K562 (cell line): Measurements from ENCODE around the gene SRSF1. TPM values are rescaled to one million over a fixed set of nuclear protein-coding genes. Genes with fewer than 3 reads are reported as not detected.

Source experiments
- TARDBP ChIP-seq: fragments of 450-650 bp; IDR thresholded peaks from 2 replicates; pipeline ENCODE4 v1.6.1; 2016
- polyA plus RNA-seq, 8 experiments: library from polyadenylated mRNA; depleted of rRNA in 4 of 8; stranded (reverse) in 5 of 8; unstranded in 3 of 8; fragments of >200 nt; fragmentation: Nextera tagmentation in 2 of 8; fragmentation: Illumina TruSeq in 1 of 8; extraction: Ambion mirVana in 2 of 8; extraction: Trizol in 1 of 8; gene quantifications; 2 replicates each; pipeline versions ENCODE4 v1.2.1 to v1.2.3, GENCODE V29; 2011 to 2014; ENCODE audit warnings: inconsistent platforms in 1 of 8, missing spikeins in 1 of 8
- total RNA-seq, 7 experiments: library from RNA; depleted of rRNA in 6 of 7; stranded (reverse); fragments of >200 nt in 6 of 7; fragmentation: Illumina TruSeq in 2 of 7; extraction: Trizol in 2 of 7; gene quantifications; 2 replicates each; pipeline versions ENCODE4 v1.2.1 to v1.2.3, GENCODE V29; 2011 to 2021; ENCODE audit warnings: low replicate concordance in 1 of 7
- TF ChIP-seq, protein P1 (sequence below), 2 experiments: fragments of 450-650 bp; IDR thresholded peaks; 2 replicates each; pipeline ENCODE4 v1.6.1; 2016; ENCODE audit warnings: mild to moderate bottlenecking in 2 of 2, borderline replicate concordance in 1 of 2, low read depth in 1 of 2, moderate library complexity in 1 of 2
- TF ChIP-seq, protein P2 (sequence below), 2 experiments: fragments of 450-650 bp in 1 of 2; sonication (generic) in 1 of 2; formaldehyde crosslinking in 1 of 2; IDR thresholded peaks; 2 replicates each; pipeline versions ENCODE4 v1.7.1 to v1.9.0; 2016 to 2022; ENCODE audit warnings: inconsistent platforms in 1 of 2, mild to moderate bottlenecking in 1 of 2, missing genetic modification reagents in 1 of 2

Gene SRSF1
- total and polyA plus RNA-seq, 9 of the 15 experiments (the other 6 are each of a cell fraction or from before 2014, with no cell fraction given), result 77.8 to 559 (median 442) TPM

DNA sequence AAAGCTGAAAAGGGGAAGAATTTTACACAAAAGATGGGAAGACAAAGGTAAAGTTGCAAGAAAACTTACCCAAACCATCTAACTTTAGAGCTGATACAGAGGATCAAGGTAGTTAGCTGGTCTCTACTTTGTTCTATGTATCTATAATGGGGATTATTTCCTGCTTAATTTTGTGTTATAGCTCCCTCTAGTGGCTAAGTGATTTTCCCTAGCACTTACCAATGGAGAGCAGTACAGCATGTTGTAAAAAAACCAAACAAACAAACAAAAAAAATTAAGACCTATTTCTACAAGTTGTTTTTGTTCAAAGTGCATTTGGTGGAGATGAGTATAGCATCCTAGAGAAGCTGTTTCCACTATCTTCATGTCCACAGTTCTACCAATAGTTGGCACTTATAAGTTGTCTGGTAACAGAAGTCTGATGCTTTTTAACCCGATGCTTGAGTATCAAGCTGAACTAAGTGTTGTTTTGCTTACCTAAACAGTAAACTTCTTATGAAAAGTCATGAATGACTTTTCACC is 7.5 kb downstream of the SRSF1 start (continued):
- TF ChIP-seq, protein P1, sequence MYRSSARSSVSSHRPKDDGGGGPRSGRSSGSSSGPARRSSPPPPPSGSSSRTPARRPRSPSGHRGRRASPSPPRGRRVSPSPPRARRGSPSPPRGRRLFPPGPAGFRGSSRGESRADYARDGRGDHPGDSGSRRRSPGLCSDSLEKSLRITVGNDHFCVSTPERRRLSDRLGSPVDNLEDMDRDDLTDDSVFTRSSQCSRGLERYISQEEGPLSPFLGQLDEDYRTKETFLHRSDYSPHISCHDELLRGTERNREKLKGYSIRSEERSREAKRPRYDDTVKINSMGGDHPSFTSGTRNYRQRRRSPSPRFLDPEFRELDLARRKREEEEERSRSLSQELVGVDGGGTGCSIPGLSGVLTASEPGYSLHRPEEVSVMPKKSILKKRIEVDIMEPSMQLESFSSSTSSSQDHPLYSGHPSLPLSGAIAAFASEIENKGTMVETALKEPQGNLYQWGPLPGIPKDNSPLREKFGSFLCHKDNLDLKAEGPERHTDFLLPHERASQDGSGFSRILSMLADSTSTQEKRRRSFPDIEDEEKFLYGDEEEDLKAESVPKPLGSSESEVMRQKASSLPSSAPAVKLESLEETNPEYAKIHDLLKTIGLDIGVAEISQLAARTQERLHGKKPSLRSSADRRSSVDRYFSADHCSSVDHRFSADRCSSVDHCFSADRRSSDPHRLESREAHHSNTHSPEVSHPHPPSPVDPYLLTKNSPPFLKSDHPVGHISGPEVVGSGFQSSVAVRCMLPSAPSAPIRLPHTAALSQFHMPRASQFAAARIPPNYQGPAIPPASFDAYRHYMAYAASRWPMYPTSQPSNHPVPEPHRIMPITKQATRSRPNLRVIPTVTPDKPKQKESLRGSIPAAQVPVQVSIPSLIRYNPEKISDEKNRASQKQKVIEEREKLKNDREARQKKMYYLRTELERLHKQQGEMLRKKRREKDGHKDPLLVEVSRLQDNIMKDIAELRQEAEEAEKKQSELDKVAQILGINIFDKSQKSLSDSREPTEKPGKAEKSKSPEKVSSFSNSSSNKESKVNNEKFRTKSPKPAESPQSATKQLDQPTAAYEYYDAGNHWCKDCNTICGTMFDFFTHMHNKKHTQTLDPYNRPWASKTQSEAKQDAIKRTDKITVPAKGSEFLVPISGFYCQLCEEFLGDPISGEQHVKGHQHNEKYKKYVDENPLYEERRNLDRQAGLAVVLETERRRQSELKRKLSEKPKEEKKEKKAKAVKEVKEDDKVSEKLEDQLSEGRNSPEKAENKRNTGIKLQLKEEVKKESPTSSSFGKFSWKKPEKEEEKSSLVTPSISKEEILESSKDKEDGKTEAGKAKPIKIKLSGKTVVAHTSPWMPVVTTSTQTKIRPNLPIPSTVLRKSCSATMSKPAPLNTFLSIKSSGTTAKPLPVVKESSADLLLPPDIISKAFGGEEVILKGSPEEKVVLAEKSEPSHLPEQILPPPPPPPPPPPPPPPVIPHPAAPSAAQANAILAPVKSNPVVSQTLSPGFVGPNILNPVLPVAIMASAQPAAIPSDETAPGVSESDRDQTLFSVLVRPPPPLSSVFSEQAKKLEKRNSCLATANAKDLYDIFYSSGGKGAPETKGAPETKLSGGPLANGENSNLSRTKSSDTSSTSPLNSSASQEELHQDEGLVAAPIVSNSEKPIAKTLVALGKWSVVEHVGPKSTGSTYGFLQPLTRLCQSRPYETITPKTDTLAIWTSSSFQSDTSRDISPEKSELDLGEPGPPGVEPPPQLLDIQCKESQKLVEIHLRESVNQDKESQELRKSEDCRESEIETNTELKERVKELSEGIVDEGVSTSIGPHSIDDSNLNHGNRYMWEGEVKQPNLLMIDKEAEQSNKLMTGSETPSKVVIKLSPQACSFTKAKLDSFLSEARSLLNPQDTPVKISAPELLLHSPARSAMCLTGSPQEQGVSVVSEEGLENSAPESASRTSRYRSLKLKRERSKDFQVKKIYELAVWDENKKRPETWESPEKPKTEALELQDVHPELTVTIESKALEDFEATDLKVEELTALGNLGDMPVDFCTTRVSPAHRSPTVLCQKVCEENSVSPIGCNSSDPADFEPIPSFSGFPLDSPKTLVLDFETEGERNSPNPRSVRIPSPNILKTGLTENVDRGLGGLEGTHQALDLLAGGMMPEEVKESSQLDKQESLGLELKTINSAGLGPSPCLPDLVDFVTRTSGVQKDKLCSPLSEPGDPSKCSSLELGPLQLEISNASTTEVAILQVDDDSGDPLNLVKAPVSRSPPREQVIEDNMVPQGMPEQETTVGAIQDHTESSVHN (IDR thresholded peaks at IDR 0.05; ENCODE audit: borderline replicate concordance in 1 of 2, low read depth in 1 of 2), result no peak
- TF ChIP-seq TARDBP, result no peak
- TF ChIP-seq, protein P2, sequence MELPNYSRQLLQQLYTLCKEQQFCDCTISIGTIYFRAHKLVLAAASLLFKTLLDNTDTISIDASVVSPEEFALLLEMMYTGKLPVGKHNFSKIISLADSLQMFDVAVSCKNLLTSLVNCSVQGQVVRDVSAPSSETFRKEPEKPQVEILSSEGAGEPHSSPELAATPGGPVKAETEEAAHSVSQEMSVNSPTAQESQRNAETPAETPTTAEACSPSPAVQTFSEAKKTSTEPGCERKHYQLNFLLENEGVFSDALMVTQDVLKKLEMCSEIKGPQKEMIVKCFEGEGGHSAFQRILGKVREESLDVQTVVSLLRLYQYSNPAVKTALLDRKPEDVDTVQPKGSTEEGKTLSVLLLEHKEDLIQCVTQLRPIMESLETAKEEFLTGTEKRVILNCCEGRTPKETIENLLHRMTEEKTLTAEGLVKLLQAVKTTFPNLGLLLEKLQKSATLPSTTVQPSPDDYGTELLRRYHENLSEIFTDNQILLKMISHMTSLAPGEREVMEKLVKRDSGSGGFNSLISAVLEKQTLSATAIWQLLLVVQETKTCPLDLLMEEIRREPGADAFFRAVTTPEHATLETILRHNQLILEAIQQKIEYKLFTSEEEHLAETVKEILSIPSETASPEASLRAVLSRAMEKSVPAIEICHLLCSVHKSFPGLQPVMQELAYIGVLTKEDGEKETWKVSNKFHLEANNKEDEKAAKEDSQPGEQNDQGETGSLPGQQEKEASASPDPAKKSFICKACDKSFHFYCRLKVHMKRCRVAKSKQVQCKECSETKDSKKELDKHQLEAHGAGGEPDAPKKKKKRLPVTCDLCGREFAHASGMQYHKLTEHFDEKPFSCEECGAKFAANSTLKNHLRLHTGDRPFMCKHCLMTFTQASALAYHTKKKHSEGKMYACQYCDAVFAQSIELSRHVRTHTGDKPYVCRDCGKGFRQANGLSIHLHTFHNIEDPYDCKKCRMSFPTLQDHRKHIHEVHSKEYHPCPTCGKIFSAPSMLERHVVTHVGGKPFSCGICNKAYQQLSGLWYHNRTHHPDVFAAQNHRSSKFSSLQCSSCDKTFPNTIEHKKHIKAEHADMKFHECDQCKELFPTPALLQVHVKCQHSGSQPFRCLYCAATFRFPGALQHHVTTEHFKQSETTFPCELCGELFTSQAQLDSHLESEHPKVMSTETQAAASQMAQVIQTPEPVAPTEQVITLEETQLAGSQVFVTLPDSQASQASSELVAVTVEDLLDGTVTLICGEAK (IDR thresholded peaks at IDR 0.05), result no peak
- TF ChIP-seq, protein P2 (CRISPR knock-in tag; IDR thresholded peaks at IDR 0.05), result no peak
